ENCODE data around the gene HS3ST5. TPM values are rescaled to one million over a fixed set of nuclear protein-coding genes. Genes with fewer than 3 reads are reported as not detected.
"Not testable (repeated sequence)": the region's sequence is repeated elsewhere in the genome, so short reads cannot be mapped to it uniquely, and the experiment has no call there.

Gene HS3ST5
- total RNA-seq, 1 donor from 2014 or later, result 0.30 TPM

DNA sequence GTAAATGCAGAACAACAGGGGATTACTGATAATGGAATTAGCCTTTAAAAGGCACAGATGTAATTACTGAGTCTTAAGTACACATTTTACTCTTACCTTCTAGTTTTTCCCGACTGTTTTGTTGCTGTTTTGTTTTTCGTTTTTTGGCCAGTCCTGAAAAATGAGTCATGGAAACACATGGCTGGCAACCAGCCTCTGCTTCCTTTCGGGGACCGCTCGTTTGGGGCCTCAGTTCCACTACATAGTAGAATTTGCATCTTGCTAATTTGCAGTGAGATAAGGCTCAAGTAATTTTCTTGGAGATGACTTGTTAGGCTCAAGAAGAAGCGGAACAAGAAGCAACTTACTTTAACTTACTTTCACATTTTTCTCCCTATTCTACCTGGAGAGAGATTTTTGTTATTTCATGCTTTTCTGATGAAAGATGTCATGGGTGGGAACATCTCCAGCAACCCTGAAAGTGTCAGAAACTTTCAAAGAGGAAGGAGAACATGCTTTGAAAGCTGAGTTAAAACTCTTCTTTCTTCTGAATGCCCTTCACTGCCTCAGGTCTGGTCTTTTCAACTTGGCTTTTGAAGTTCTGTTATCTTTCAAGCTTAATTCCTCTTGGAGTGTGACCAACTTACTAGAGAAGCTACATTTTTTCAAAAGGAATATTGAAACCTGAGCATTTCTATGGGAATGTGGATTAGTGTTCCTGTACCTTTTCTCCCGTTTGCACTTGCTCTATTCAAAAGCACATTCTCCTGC, 300.4 kb downstream of the HS3ST5 start:
- DNase-seq, result peak; percentile 1

DNA sequence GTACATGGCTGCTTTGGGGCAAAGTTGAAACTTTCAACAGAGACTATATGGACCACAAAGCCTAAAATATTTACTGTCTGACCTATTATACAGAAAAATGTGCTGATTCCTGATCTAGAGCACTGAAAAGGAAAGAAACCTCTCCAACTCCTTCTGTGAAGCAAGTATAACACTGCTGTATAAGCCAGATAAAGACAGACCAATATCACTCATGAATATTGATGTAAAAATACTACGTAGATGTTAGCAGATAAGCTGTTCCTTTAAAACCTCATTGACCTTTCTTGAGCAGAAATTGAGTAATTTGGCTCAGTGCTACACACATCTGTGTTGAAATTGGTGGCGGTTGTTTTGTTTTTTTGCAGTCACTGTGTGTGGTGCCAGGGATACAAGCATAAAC, 302.0 kb downstream of the HS3ST5 start:
- DNase-seq, result no peak

DNA sequence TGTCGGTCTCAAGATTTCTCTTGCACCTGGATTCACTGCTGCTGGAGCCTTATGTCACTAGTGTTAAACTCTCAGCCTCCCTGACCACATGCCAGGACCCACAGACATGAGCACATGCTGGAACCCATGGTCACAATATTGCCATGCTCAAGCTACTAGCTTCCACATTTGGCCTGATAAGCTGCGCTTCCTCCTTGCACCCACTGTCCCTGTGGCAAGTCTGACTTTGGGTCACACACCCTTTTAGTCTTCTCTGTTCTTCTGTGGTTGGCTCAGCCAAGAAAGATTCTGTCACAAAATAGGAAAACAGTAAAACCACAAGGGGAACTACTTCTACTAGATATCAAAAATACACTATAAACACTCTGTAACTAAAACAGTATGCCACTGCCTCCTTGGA, 303.0 kb downstream of the HS3ST5 start:
- DNase-seq, result no peak

DNA sequence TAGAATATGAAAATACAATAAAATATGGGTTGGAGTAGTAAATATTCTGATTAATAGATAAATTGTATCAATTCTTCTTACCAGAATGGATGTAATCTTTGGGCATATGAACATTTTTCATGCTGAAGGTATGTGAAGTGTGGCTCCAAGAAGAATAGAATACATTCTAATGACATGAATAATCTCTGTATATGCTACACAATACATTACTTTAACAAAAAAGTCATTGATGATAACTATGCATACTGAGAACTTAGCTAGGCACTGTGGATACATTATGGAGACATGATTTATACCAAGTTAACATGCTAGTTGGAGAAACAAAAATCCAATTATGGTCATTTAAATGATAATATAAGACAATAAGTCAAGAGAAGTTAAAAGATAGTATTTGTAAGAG, 309.2 kb downstream of the HS3ST5 start:
- DNase-seq, result no peak

DNA sequence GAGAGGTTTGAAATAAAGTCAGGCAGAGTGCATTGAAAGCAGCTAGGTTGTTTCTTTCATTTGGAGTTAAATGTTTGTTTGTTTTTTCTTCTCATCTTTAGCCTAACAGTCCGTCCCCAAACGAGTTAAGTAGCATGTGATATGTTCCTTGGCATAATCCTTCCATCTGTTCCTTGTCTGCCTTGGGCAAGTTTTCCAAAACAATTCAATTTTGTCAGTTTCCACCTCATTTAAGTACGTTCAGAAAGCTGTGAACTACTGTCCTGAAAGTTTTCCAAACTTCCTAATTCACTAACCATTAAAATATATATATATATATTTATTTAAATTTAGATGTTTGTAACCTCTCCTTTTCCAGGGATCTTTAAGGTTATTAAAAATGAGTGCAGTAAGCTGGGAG, 310.1 kb downstream of the HS3ST5 start:
- DNase-seq, result no peak

DNA sequence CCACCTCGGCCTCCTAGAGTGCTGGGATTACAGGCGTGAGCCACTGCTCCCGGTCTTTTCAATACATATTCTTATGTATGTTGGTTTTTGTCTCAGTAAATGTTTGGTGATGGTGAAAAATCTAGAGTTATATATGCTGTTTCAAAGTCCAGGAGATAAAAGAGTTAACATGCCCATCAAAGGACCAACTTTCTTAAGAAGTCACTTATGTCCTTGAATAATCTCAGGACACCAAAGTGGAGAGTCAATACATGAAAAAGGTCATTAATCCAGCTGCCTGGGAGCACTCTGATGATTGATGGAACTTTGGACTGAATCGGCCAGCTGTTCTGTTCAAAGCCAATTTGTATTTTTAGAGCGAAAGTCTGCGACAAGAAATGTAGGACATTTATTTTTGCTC, 312.1 kb downstream of the HS3ST5 start:
- no peak for DNase-seq

DNA sequence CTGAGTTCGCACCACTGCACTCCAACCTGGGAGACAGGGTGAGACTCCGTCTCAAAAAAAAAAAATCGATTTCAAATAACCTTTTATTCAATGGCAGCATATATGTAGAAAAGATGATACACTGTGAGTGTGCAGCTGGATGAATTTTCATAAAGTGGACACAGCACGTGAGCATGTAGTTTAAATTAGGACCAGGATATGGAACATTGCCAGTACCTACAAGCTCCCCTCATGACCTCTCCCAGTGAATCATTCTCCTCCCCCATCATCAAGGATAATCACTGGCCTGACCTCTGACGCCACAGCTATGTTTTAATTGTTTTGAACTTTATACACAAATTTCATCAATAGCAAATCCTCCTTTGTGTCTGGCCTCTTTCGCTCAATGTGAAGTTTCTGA, 318.1 kb downstream of the HS3ST5 start:
- DNase-seq, result no peak

DNA sequence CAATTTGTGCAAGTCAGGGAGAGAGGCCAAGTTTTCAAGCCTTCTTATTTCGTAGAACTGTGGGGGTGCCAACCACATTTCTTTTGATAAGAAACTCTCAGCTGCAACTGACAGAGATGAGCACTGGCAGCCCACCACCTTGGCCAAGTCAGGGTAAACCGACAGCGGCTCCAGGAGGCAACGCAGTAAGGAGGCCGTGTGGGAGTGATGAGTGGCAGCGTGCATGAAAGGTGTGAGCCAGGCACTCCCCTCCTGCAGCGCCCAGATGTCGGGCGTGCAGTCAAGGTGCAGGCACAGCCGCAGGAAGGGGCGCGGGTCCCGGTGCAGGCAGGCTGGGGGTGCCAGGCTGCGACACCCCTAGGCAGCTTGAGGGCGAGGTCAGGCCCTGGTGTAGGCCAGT, 322.6 kb downstream of the HS3ST5 start:
- no peak for DNase-seq

DNA sequence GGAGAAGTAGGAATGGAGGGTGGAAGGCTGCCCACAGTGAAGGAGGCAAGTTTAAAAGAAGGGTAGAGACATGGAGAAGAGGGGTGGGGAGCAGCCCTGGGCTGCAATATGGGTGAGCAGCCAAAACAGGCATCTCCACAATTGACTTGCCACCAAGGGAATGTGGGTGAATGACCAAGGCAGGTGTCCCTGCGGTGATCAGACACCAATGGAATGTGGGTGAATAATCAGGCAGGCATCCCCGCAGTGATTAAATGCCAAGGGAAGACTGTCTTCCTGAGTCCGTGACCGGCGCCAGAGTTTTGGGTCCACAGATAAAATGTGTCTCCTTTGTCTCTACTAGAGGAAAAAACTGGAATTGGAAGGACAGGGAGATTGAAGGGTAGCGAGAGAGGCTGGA, 325.7 kb downstream of the HS3ST5 start:
- DNase-seq, result not testable (repeated sequence)

DNA sequence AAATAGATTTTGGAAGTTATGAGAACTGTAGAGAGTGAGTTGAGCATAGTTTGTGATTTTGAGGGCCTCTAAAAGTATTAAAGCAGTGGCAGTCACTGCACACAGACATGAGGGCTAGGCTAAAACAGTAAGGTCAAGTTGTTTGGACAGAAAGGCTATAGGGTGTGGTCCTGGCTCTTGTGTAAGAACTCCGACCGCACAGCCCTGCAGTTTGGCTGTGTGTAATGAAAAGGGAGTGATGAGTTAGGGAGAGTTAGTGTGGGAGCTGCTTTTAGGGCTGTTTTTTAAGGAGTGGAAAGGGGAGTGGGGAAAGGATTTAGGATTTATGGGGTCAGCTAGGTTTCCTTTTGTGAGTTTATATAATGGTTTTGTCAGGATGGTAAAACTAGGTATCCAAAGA, 328.7 kb downstream of the HS3ST5 start:
- not testable (repeated sequence) for DNase-seq

DNA sequence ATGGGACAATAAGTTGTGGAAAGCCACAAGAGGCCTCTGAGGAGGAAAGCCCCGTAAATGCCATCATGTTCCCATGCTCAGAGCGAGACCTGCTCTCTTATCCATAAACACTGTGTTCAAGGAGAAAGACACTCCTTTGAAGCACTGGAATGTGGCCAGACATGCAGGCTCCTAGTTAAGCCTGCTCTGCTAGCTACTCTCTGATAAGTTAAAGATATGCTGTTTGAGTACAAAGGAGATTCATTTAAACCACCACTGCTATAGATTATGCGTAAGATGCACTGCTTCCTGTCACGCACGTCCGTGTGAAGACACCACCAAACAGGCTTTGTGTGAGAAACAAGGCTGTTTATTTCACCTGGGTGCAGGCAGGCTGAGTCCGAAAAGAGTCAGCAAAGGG, 331.3 kb downstream of the HS3ST5 start:
- DNase-seq, result not testable (repeated sequence)

DNA sequence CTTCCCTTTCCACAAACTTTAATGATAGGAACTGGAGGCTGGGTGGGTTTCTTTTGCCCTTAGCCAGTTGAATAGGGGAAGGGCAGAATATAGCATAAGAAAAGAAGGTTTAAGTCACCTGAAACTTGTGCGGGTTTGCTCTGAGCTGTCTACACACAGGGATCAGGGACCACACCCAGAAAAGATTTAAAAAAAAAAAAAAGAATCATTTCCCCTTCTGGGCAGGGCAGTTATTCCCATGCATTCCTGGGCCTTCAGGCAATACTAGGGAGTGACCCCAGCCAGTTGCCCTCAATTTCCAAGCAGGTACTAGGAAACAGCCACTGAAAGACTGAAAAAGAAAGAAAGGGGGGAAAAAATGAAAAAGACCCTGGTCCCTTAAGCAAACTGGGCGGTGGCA, 332.3 kb downstream of the HS3ST5 start:
- DNase-seq, result no peak

DNA sequence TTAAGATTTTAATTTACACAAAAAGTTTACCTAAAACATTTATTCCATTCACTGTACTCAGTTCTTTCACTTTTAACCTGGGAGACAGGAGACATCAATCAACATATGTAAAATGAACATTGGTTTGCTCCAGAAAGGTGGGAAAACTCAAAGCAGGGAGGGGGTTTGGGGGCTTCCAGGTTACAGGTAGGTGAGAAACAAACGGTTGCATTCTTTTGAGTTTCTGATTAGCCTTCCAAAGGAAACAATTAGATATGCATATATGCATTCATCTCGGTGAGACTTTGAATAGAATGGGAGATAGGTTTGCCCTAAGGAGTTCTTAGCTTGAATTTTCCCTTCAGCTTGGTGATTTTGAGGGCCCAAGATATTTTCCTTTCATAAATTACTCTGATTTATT, 333.6 kb downstream of the HS3ST5 start:
- no peak for DNase-seq

DNA sequence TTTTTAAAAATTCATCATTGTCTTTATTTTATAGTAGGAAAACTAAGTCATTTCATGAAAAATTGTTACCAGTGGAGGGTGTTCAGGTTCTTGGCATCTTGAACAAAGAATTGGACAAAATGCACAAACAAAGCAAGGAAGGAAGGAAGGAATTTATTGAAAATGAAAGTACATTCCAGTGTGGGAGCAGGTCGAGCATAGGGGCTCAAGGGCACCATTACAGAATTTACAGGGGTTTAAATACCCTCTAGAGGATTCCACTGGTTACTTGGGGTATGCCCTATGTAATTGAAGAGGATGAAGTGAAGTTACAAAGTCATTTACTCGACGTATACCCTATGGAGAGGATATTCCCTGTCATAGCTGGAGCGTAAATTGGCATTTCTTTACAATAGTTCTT, 334.5 kb downstream of the HS3ST5 start:
- DNase-seq, result no peak

DNA sequence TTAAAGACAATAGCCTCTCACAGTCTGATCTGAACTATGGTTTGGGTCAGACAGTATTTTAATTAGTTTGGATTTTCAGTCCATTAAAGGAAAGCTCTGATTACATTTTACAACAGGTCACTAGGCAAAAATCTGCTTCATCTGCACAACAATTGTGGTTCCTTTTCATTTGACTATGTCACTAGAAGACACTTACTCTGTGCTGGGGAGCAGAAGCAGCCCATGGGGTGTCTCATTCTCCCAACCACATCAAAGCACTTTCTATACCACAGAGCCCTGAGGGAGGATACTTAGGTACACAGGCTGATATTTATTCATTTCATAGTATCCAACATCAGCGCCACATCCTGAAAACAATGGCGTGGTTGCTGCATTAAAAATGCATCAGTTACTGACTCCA, 335.3 kb downstream of the HS3ST5 start:
- no peak for DNase-seq

Small RNA genes lying within 50 kb of the gene (small RNA-seq; reads per million reads assigned to genes)
- not detected for gene RNA5SP213 (ENCODE audit: low replicate concordance)

Data from skin of body (tissue), 3 donors.